Measurements from ENCODE around the gene SFTPA2. TPM values are rescaled to one million over a fixed set of nuclear protein-coding genes. Genes with fewer than 3 reads are reported as not detected.
A peak's percentile ranks its signal among the peaks of the same experiment; 100 is the strongest.
"Not testable (repeated sequence)": the region's sequence is repeated elsewhere in the genome, so short reads cannot be mapped to it uniquely, and the experiment has no call there.

Gene SFTPA2
- total RNA-seq, 2 experiments from 2014 or later: not detected

DNA sequence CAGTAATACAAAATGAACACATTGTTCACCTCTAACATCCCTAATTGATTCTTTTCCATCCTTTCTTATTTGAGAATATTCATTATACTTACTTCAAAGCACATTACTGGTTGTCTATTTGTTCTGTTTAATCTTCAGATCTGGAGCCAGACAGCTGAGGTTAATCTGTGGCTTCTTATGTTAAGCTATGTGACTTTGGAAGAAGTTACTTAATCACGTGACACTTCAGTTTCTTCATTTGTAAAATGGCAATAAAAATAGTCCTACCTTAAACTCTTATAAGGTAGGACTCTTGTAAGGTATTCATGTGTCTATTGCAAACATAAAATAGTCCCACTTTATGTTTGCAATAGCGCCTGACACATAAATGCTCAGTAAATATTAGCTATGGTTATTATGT, 13.1 kb downstream of the SFTPA2 start:
- POLR2A ChIA-PET; H3K4me3 Mint-ChIP-seq; H3K36me3 Mint-ChIP-seq; H3K27me3 Mint-ChIP-seq; H3K9me3 Mint-ChIP-seq; ATAC-seq (ENCODE audit: low read depth); H3K27ac Mint-ChIP-seq; DNase-seq: not testable (repeated sequence)
- H3K4me1 Mint-ChIP-seq: peaks cover 17% of the 10 kb centered on the region

DNA sequence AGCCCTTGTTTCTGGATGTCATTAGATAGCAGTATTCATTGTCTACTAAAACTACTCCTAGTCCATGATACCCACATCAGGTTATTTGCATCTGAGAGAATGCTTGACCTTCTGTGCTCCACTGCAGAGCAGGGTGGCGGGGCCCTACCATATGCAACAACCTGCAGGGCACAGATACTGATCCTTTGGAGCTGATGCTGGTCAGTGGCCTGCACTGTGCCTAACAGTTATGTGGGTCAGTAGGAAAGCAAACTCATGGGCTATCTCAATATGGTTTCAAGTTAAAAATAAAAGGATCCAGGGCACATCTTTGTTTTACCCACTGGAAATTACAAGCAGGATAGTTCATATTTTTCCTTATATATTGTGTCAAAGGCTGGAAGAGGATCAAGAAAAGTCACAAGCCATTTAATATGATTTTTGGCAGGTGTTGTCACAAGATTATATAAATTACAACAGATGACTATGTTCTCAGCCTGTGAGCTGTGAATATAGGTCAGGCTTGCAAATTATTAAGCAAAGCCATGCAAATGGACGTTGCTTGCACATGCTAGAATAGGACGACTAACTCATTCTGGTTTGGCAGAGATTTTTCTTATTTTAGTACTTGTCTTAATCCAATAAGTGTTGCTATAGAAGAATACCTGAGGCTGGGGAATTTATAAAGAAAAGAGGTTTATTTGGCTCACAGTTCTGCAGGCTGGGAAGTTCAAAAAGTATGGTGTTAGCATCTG, 15.1 kb downstream of the SFTPA2 start:
- H3K36me3 Mint-ChIP-seq, POLR2A ChIA-PET, DNase-seq: not testable (repeated sequence)

GRCh38 chr10:79544408-79544807, 15.8 kb downstream of the SFTPA2 start:
- H3K4me1 Mint-ChIP-seq: peaks cover 17% of the 10 kb centered on the region

More for the DNA sequence above, 15.1 kb downstream of the SFTPA2 start:
- ATAC-seq (ENCODE audit: low read depth); H3K27ac Mint-ChIP-seq; H3K4me3 Mint-ChIP-seq; H3K27me3 Mint-ChIP-seq; H3K9me3 Mint-ChIP-seq: not testable (repeated sequence)
- peaks cover 17% of the 10 kb centered on the region for H3K4me1 Mint-ChIP-seq

GRCh38 chr10:79542626-79543025, 17.6 kb downstream of the SFTPA2 start:
- Mint-ChIP-seq H3K9me3 (no peaks in the 10 kb centered on the region), H3K4me1 (peaks cover 9% of the 10 kb centered on the region), H3K4me3 (no peak overlapping the region), H3K27ac (no peak overlapping the region), H3K27me3 (peaks cover 5% of the 10 kb centered on the region), H3K36me3 (peaks cover 6% of the 10 kb centered on the region)
- no peak for DNase-seq
- POLR2A ChIA-PET: no interaction called here
- ATAC-seq (ENCODE audit: low read depth): no peak

More at GRCh38 chr10:79544408-79544807, 15.8 kb downstream of the SFTPA2 start:
- H3K9me3 Mint-ChIP-seq; POLR2A ChIA-PET; DNase-seq; H3K27ac Mint-ChIP-seq; H3K4me3 Mint-ChIP-seq; H3K27me3 Mint-ChIP-seq; H3K36me3 Mint-ChIP-seq; ATAC-seq (ENCODE audit: low read depth): not testable (repeated sequence)

GRCh38 chr10:79540930-79541329, 19.3 kb downstream of the SFTPA2 start:
- H3K27me3 Mint-ChIP-seq, H3K4me1 Mint-ChIP-seq, H3K4me3 Mint-ChIP-seq, POLR2A ChIA-PET, DNase-seq, H3K36me3 Mint-ChIP-seq, H3K9me3 Mint-ChIP-seq, H3K27ac Mint-ChIP-seq: not testable (repeated sequence)
- peak; percentile 44 for ATAC-seq (ENCODE audit: low read depth)

GRCh38 chr10:79538311-79538710, 21.9 kb downstream of the SFTPA2 start:
- H3K9me3 Mint-ChIP-seq; DNase-seq; POLR2A ChIA-PET; H3K27me3 Mint-ChIP-seq; H3K4me1 Mint-ChIP-seq; H3K27ac Mint-ChIP-seq; H3K4me3 Mint-ChIP-seq; H3K36me3 Mint-ChIP-seq; ATAC-seq (ENCODE audit: low read depth): not testable (repeated sequence)

- H3K27me3 Mint-ChIP-seq; H3K4me3 Mint-ChIP-seq; H3K36me3 Mint-ChIP-seq; H3K9me3 Mint-ChIP-seq; H3K27ac Mint-ChIP-seq; ATAC-seq (ENCODE audit: low read depth); H3K4me1 Mint-ChIP-seq; DNase-seq: not testable (repeated sequence)
- POLR2A ChIA-PET: interaction anchor here (0.6 kb wide), 1 partner anchor 603 kb away, joined by 5 read pairs; no protein-coding TSS in a partner anchor
These were observed 26.4 kb downstream of the SFTPA2 start for GRCh38 chr10:79533903-79534175.

GRCh38 chr10:79533142-79533902, 26.9 kb downstream of the SFTPA2 start:
- H3K27ac Mint-ChIP-seq; DNase-seq; H3K4me1 Mint-ChIP-seq; H3K9me3 Mint-ChIP-seq; ATAC-seq (ENCODE audit: low read depth); H3K36me3 Mint-ChIP-seq; H3K4me3 Mint-ChIP-seq; H3K27me3 Mint-ChIP-seq: not testable (repeated sequence)
- POLR2A ChIA-PET: interaction anchor here (0.6 kb wide), 1 partner anchor 604 kb away, joined by 5 read pairs; no protein-coding TSS in a partner anchor

GRCh38 chr10:79528261-79528660, 31.9 kb downstream of the SFTPA2 start:
- not testable (repeated sequence) for H3K4me1 Mint-ChIP-seq, H3K27me3 Mint-ChIP-seq, H3K4me3 Mint-ChIP-seq

GRCh38 chr10:79525049-79525710, 35.0 kb downstream of the SFTPA2 start:
- ATAC-seq (ENCODE audit: low read depth); H3K27ac Mint-ChIP-seq; H3K36me3 Mint-ChIP-seq; DNase-seq; H3K27me3 Mint-ChIP-seq; H3K9me3 Mint-ChIP-seq; H3K4me1 Mint-ChIP-seq; POLR2A ChIA-PET; H3K4me3 Mint-ChIP-seq: not testable (repeated sequence)

More at GRCh38 chr10:79528261-79528660, 31.9 kb downstream of the SFTPA2 start:
- H3K27ac Mint-ChIP-seq; DNase-seq; H3K36me3 Mint-ChIP-seq; POLR2A ChIA-PET; H3K9me3 Mint-ChIP-seq; ATAC-seq (ENCODE audit: low read depth): not testable (repeated sequence)

DNA sequence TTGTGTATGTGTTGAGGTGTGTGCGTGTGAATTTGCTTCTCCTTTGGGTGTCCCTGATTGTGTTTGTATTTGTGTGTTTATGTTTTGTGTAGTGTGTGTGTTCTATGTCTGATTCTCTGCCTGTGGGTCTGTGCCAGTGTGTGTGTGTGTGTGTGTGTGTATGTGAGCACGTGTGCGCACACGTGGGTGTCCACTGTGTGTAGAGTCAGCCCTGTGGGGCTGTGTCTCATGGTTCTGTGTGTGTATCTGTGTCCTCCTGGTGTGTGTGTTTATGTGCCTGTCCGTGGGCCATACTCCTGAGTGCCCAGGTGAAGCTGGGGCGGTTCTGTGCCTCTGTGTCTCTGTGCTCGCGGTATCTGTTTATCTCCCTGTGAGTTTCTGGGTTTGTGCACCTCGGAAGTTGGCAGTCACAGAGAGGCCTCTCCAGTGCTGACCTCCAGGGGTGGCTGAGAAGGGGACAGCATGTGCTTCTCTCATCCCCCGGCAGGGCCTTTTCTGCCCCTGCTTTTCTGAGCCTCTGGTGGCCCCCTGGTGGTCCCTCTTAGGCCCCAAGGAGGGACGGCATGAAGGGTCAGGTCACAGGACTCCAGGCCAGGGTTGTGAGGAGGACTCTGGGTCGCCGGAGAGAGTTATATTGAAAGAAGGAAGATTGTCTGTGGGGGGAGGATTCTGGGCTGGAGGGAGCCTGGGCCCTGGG, 36.9 kb downstream of the SFTPA2 start:
- not testable (repeated sequence) for H3K27ac Mint-ChIP-seq, H3K4me1 Mint-ChIP-seq

DNA sequence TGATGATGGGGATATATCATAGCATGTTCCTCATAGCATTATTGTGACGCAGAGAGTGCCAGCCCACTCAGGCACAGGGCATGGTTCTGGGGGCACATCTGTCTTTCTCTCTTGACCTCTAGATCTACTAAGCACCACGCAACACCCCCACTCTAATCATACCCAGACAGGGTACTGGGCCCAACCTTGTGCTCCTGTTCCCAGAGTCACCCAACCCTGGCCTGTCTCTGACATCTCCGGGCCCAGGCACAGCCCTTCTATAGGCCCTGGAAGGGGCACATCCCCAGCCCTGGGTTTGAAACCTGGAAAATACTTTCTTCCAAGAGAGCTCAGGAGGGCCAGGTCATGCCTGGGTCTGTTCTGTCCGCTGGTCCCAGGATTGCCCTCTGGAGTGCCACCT, 37.7 kb downstream of the SFTPA2 start:
- H3K27me3 Mint-ChIP-seq: not testable (repeated sequence)

More for the DNA sequence above, 36.9 kb downstream of the SFTPA2 start:
- H3K36me3 Mint-ChIP-seq; POLR2A ChIA-PET; ATAC-seq (ENCODE audit: low read depth); DNase-seq; H3K4me3 Mint-ChIP-seq; H3K9me3 Mint-ChIP-seq; H3K27me3 Mint-ChIP-seq: not testable (repeated sequence)

DNA sequence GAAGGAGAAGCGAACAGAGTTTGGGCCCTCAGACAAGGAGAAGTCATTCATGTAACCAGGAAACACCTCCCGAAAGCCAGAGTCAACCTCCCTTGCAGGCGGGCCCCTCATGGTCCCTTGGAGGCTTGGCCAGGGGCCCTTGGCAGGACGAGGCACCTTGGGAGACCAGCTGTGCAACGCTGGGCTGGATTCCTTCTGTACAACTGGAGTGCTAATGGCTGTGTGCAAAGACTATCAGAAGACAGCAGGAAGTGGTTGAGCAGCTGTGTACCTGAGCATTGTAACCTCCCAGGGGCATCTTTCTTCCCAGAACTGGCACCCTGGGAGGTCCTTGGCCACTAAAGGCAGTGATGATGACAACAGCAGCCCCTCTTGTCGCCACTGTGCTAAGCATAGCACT, 38.5 kb downstream of the SFTPA2 start:
- peak; percentile 65 for ATAC-seq (ENCODE audit: low read depth)
- H3K4me3 Mint-ChIP-seq, H3K27me3 Mint-ChIP-seq, H3K27ac Mint-ChIP-seq, H3K4me1 Mint-ChIP-seq, H3K36me3 Mint-ChIP-seq, DNase-seq, H3K9me3 Mint-ChIP-seq, POLR2A ChIA-PET: not testable (repeated sequence)

More for the DNA sequence above, 37.7 kb downstream of the SFTPA2 start:
- H3K36me3 Mint-ChIP-seq; H3K27ac Mint-ChIP-seq; ATAC-seq (ENCODE audit: low read depth); DNase-seq; H3K4me1 Mint-ChIP-seq; POLR2A ChIA-PET; H3K4me3 Mint-ChIP-seq; H3K9me3 Mint-ChIP-seq: not testable (repeated sequence)

Data from activated naive CD8-positive, alpha-beta T cell treated with anti-CD3 and anti-CD28 coated beads, Interleukin-2, amount 10 ng/mL, durations not matched to agents 7 days and 5 days (primary cell).